HL-60 (cell line): ENCODE data around the gene MAEA.

Experiments used
- TF ChIP-seq, protein P1 (sequence below): IDR thresholded peaks from one replicate; pipeline ENCODE4 v1.5.1; 2011; ENCODE audit warnings: low read length, control low read depth, inconsistent platforms; ENCODE audit not compliant: insufficient read depth
- TF ChIP-seq, protein P2 (sequence below): IDR thresholded peaks from 2 replicates; pipeline ENCODE4 v1.6.1; 2012; ENCODE audit warnings: low read depth; ENCODE audit not compliant: insufficient replicate concordance

GRCh38 chr4:1337951-1338751, 48.5 kb downstream of the MAEA start:
- TF ChIP-seq, protein P1, sequence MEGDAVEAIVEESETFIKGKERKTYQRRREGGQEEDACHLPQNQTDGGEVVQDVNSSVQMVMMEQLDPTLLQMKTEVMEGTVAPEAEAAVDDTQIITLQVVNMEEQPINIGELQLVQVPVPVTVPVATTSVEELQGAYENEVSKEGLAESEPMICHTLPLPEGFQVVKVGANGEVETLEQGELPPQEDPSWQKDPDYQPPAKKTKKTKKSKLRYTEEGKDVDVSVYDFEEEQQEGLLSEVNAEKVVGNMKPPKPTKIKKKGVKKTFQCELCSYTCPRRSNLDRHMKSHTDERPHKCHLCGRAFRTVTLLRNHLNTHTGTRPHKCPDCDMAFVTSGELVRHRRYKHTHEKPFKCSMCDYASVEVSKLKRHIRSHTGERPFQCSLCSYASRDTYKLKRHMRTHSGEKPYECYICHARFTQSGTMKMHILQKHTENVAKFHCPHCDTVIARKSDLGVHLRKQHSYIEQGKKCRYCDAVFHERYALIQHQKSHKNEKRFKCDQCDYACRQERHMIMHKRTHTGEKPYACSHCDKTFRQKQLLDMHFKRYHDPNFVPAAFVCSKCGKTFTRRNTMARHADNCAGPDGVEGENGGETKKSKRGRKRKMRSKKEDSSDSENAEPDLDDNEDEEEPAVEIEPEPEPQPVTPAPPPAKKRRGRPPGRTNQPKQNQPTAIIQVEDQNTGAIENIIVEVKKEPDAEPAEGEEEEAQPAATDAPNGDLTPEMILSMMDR = no peak
- TF ChIP-seq, protein P2, sequence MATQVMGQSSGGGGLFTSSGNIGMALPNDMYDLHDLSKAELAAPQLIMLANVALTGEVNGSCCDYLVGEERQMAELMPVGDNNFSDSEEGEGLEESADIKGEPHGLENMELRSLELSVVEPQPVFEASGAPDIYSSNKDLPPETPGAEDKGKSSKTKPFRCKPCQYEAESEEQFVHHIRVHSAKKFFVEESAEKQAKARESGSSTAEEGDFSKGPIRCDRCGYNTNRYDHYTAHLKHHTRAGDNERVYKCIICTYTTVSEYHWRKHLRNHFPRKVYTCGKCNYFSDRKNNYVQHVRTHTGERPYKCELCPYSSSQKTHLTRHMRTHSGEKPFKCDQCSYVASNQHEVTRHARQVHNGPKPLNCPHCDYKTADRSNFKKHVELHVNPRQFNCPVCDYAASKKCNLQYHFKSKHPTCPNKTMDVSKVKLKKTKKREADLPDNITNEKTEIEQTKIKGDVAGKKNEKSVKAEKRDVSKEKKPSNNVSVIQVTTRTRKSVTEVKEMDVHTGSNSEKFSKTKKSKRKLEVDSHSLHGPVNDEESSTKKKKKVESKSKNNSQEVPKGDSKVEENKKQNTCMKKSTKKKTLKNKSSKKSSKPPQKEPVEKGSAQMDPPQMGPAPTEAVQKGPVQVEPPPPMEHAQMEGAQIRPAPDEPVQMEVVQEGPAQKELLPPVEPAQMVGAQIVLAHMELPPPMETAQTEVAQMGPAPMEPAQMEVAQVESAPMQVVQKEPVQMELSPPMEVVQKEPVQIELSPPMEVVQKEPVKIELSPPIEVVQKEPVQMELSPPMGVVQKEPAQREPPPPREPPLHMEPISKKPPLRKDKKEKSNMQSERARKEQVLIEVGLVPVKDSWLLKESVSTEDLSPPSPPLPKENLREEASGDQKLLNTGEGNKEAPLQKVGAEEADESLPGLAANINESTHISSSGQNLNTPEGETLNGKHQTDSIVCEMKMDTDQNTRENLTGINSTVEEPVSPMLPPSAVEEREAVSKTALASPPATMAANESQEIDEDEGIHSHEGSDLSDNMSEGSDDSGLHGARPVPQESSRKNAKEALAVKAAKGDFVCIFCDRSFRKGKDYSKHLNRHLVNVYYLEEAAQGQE = no peak
